Measurements from ENCODE around the gene MPV17L2.

MPV17L2 gene

DNA sequence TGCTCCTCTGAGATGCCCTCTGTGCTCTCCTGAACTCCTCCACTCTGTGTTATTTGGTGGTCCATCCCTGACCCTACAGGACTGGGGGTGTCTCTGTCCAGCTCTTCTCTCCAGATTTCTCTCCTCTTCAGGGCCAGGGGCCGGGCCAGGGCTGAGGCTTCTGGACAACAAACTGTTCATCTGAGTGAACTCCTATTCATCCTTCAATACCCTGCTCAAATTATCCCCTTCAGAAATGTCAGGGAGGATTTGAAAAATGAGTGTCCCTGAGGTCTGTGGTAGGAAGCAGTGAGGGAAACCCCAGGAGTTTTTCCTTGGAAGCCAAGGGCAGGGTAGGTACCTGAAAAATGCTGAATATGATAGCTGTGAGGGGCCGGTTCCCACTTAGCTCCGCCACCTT, 25.6 kb downstream of the MPV17L2 start:
- no peak for DNase-seq (ENCODE audit: low read depth in 2 of 2)

GRCh38 chr19:18219911-18220631, 27.1 kb downstream of the MPV17L2 start:
- no peak for DNase-seq (ENCODE audit: low read depth in 2 of 2)

DNA sequence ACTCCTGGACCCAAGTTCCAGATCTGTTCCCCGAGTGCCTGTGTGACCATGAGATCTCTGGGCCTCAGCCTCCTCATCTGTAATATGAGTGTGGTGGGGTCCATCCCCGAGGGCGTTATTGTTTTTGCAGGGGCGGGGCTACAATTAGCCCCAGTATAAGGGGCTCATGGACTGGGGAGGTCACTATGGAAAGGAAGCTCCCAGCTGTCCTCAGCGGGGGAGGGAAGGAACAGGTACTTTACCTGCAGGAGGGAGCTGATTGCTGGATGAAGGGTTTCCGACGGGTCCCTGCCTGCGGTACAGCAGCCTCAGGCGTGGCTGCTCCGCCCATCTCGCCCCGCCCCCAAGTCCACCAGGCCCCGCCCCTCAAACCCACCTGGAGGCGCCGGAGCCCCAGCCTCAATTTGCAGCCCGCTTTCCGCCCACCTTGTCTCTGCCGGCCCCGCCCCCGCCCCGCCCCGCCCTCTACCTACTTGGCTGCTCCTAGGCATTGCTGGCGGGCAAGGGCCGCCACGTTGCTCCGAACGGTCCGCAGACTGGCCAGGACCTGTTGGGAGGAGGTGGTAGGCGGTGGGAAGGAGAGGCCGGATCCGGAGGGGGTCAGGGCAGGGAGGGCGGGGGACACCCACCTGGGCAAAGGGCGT, 27.7 kb downstream of the MPV17L2 start:
- DNase-seq (ENCODE audit: low read depth in 2 of 2): no peak

- no peak for DNase-seq (ENCODE audit: low read depth in 2 of 2)
Observed at GRCh38 chr19:18221815-18222725, 29.1 kb downstream of the MPV17L2 start.

DNA sequence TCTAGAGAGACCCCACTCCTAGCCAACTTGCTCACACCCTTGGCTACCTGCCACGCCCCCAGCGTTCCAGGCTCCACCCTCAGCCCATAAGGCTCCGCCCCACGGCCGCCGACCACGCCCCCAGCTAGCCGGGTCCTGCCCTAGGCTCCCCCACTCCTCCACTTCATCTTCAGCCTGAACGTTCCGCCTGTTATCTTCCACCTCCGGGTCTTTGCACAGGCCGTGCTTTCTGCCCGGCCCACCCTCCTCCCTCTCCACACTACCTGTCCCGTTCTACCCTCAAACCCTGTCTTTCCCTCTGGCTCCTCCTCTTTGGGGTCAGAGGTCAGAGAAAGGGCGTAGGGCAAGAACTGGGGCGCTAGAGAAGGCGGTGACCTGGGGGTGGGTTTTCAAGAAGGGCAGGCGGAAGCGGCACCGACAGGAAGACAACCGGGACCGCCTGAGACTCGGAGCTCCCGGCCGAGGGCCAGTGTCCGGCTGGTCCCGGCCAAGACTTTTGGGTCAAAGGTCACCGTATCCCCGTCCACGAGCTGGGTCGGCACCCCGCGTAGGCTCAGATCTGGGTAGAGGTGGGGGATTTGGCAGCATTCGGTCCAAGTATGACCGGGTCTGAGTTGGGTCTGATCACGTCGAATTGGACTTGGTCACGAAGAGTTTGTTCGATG, 31.0 kb downstream of the MPV17L2 start:
- DNase-seq (ENCODE audit: low read depth in 2 of 2): peak in 1 of 2 experiments; percentile 31

GRCh38 chr19:18224525-18225354, 31.7 kb downstream of the MPV17L2 start:
- DNase-seq (ENCODE audit: low read depth in 2 of 2): peak; percentile 86 to 94

- DNase-seq (ENCODE audit: low read depth in 2 of 2): no peak
Observed at GRCh38 chr19:18225355-18225701, 32.3 kb downstream of the MPV17L2 start.

DNA sequence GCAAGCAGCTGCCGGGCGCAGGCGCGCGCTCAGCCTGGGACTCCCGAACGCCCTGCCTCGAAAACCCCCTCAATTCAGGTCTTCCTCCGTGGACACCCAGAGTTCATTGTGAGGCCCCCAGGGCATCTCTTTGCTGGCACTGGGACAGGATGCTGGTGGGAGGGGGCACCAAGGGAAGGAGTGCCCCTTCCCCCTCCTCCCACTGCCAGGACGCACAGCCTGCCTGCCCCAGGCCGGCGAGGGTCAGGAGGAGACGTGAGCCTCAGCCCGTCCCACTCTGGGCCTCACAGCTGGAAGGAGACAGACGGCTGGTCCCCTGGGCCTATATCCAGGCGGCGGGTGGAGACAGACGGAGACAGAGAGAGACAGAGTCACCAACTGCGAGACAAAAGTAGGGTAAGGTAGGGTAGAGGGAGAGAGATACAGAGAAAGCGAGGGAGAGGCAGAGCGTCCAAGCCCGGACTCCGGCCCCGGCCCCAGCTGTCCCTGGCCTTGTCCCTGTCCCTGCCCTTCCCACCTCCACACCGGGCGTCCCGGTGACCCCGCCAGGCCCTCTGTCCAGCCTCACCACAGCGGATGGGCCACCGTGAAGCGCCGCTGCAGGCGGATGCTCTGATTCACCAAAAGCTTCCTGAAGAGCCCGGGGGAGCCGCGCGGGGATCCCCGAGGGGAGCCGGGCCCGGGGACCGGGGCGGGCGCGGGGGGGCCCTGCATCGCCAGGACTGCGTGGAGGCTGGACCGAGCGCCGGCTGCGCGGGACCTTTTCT, 32.9 kb downstream of the MPV17L2 start, which contains the start of gene PDE4C:
Gene PDE4C (minus strand): TSS at position 737 of the 767 bp plus-strand sequence. CDS start 23 bp downstream, at position 714.
- no peak for DNase-seq (ENCODE audit: low read depth in 2 of 2)

- no peak for DNase-seq (ENCODE audit: low read depth in 2 of 2)
Observed at GRCh38 chr19:18226956-18227780, 34.1 kb downstream of the MPV17L2 start.

DNA sequence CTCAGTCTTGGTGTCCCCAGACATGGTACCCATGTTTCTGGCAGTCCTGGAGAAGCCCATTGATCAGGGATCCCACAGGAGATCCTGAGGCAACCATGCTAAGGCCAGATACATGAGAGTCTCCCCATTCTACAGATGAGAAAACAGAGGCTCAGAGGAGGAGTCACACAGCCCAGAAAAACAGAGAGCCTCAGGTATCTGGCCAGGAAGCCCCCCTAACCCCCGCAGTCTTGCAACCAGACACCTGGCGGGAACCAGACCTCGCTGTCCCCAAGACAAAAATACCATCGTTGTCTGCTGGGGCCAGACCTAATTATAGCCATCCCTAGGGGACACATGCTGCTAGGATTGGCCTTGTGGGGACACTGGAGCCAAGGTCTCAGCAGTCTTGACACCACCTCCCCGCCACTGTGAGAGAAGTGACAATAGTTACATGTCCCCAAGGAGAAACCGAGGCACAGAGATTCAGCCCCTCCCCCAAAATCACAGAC, 34.8 kb downstream of the MPV17L2 start:
- DNase-seq (ENCODE audit: low read depth in 2 of 2): no peak

GRCh38 chr19:18229474-18229873, 36.5 kb downstream of the MPV17L2 start:
- DNase-seq (ENCODE audit: low read depth in 2 of 2): no peak

GRCh38 chr19:18229915-18230314, 36.9 kb downstream of the MPV17L2 start:
- no peak for DNase-seq (ENCODE audit: low read depth in 2 of 2)

GRCh38 chr19:18230941-18231734, 38.1 kb downstream of the MPV17L2 start:
- DNase-seq (ENCODE audit: low read depth in 2 of 2): no peak

GRCh38 chr19:18231775-18232174, 38.8 kb downstream of the MPV17L2 start:
- no peak for DNase-seq (ENCODE audit: low read depth in 2 of 2)

GRCh38 chr19:18232540-18233223, 39.7 kb downstream of the MPV17L2 start:
- no peak for DNase-seq (ENCODE audit: low read depth in 2 of 2)

DNA sequence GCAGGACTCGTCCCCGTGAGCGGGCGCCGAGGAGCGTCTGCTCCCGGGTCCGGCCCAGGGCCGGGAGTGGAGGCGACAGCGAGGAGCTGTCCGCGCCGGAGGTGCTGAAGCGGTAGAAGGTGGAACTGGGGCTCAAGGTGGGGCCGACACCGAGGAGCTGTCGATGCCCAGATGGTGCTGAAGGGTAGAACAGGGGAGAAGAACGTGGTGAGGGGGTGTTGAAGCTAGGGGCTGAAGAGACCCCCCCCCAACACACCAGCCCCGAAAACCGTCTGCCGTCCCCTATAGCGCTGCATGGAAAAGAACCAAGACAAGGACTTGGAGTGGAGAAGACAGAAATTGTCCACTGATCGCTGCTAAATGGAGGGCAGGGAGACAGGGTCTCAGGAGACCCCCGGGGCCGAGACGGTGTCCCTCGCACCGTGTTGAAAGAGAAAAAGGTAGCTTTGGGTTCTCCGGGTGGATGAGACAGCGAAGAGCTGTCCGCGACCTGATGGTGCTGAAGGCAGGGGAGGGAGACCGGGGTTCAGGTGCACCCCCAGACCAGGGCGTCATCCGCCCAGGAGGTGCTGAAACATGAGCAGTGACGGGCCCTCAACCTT, 40.3 kb downstream of the MPV17L2 start:
- DNase-seq (ENCODE audit: low read depth in 2 of 2): peak in 1 of 2 experiments; percentile 32

- DNase-seq (ENCODE audit: low read depth in 2 of 2): no peak
Observed at GRCh38 chr19:18234194-18234593, 41.2 kb downstream of the MPV17L2 start.

Data from stimulated activated CD4-positive, alpha-beta T cell treated with anti-CD3 and anti-CD28 coated beads, Interleukin-12 subunit alpha, Interleukin-12 subunit beta, amount 100 ng/mL, for 24 hours (primary cell).